ENCODE results near the gene LRRC51. TPM values are rescaled to one million over a fixed set of nuclear protein-coding genes. Genes with fewer than 3 reads are reported as not detected.

The LRRC51 gene
- total and polyA plus RNA-seq, 2 of the 8 experiments (the other 6 are each of a cell fraction or from before 2014, with no cell fraction given): 7.7 to 7.9 TPM

DNA sequence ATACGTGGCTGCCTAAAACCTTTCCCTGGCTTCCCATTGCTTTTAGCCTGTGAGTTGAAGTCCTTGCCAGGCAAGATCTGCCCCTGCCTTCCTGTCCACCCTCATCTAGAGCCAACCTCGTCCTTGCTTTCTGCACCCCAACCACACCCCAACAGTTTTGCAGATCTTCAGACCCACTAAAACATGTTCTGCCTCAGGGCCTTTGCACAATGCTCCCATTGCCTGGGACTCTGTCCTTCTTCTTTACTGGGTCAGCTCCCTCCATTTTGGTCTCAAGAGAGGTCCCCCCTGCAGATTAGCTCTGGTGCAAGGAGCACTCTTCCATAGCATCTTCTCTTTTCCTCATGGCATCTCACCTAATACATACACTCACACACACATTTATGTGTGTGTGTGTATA is 40.3 kb downstream of the LRRC51 start:
- no peaks in the 10 kb centered on the region for H3K79me1 ChIP-seq (ENCODE audit: low read depth, low read length)

More for the DNA sequence above, 40.3 kb downstream of the LRRC51 start:
- no peak overlapping the region for H4K5ac ChIP-seq (ENCODE audit: insufficient read length, low read depth, low read length)
- H4K20me1 ChIP-seq (replicated peaks in 1 of 2; ENCODE audit: control insufficient read depth in 1 of 2, insufficient read depth in 2 of 2, low read length in 2 of 2): no peaks in the 10 kb centered on the region
- no peak for DNase-seq (ENCODE audit: low read depth in 1 of 2, low spot score in 2 of 2)
- WGBS, 2 experiments (ENCODE audit: extremely low coverage in 1 of 2, insufficient coverage in 1 of 2, insufficient read length in 1 of 2, insufficient replicate concordance in 2 of 2, low coverage in 1 of 2, low lambda C conversion rate in 2 of 2, missing lambda C conversion rate in 1 of 2): 92% methylated on average over 2 of the region's 2 CpGs; no CpG with 5 or more reads in 1 of the 2 experiments
- H3K4me2 ChIP-seq (ENCODE audit: insufficient read depth in 1 of 2, low read depth in 2 of 2, low read length in 2 of 2): no peak overlapping the region
- no peak overlapping the region for H2BK12ac ChIP-seq (ENCODE audit: low read depth, low read length)
- no peak overlapping the region for H3K4me3 ChIP-seq (ENCODE audit: extremely low read depth in 1 of 4, insufficient read depth in 2 of 4, low read depth in 3 of 4, low read length in 4 of 4)
- no peak overlapping the region for H3K27ac ChIP-seq (ENCODE audit: low read depth, low read length)
- no peak overlapping the region for H3K23ac ChIP-seq (ENCODE audit: insufficient read length)
- no peak overlapping the region for H3K9ac ChIP-seq (replicated peaks in 1 of 4; ENCODE audit: extremely low read depth in 1 of 4, low read depth in 3 of 4, low read length in 3 of 4)
- no peak overlapping the region for H2BK120ac ChIP-seq (replicated peaks; ENCODE audit: low read depth, low read length)
- H2BK5ac ChIP-seq (ENCODE audit: low read depth, low read length): no peak overlapping the region
- peaks cover 0 to 7% (median 3%) of the 10 kb centered on the region in 4 experiments; a peak in 3 of 7 replicates for H3K27me3 ChIP-seq (replicated peaks in 1 of 4; ENCODE audit: control insufficient read depth in 3 of 4, extremely low read depth in 1 of 4, insufficient read depth in 3 of 4, low read length in 3 of 4)
- H2AFZ ChIP-seq (ENCODE audit: low read length): no peak overlapping the region
- no peak overlapping the region for H4K91ac ChIP-seq (replicated peaks; ENCODE audit: insufficient read length, low read length)
- H2BK15ac ChIP-seq (ENCODE audit: low read length): no peak overlapping the region
- no peak overlapping the region for H2BK20ac ChIP-seq (ENCODE audit: low read length)
- H3K9me3 ChIP-seq (ENCODE audit: insufficient read depth in 2 of 2, low read depth in 1 of 2, low read length in 1 of 2): peaks cover 0 to 5% of the 10 kb centered on the region in 2 experiments; a peak in 3 of 4 replicates
- no peaks in the 10 kb centered on the region for H3K23me2 ChIP-seq (ENCODE audit: low read depth, low read length)
- 0 out of 2 replicates have a peak overlapping the region, but pooled peaks have one; percentile 39 for H4K8ac ChIP-seq (ENCODE audit: extremely low read depth, insufficient read depth, low read length)
- ChIA-PET POLR2A (ENCODE audit: partially characterized antibody) (interaction anchor here (2.2 kb wide), 1 partner anchor 8 kb away, joined by 6 read pairs; the partner anchor contains the start of gene ANAPC15), CTCF (ENCODE audit: partially characterized antibody) (interaction anchor here (0.6 to 3.1 kb wide), 3 partner anchors 23 to 197 kb away, joined by 3 to 15 read pairs (median 3); no protein-coding TSS in a partner anchor)
- no peaks in the 10 kb centered on the region for H3K36me3 ChIP-seq (ENCODE audit: control insufficient read depth in 2 of 4, insufficient read depth in 4 of 4, low read length in 3 of 4)
- no peak overlapping the region for H2AK5ac ChIP-seq (ENCODE audit: low read depth, low read length)
- H3K18ac ChIP-seq (ENCODE audit: extremely low read depth, low read length): no peak overlapping the region
- H3K56ac ChIP-seq (replicated peaks; ENCODE audit: insufficient read length, low read depth, low read length): no peak overlapping the region
- FAIRE-seq: no peak
- no peak overlapping the region for H3K14ac ChIP-seq (ENCODE audit: insufficient read length)
- no peak for TF ChIP-seq RAD21 (IDR thresholded peaks at IDR 0.05 in 1 of 2, conservative IDR thresholded peaks at IDR 0.05 in 1 of 2; ENCODE audit: low read depth in 2 of 2, low read length in 2 of 2)
- TF ChIP-seq SP2 (IDR thresholded peaks at IDR 0.05; ENCODE audit: low read length): no peak
- TF ChIP-seq HDAC2 (IDR thresholded peaks at IDR 0.05; ENCODE audit: borderline replicate concordance in 1 of 2, low read depth in 2 of 2, low read length in 2 of 2): no peak
- no peak for TF ChIP-seq HDAC6 (IDR thresholded peaks at IDR 0.05; ENCODE audit: low read depth, low read length)
- TF ChIP-seq RNF2 (IDR thresholded peaks at IDR 0.05; ENCODE audit: borderline replicate concordance, low read depth, low read length, missing control alignments, poor library complexity, severe bottlenecking): no peak
- TF ChIP-seq EGR1 (IDR thresholded peaks at IDR 0.05; ENCODE audit: borderline replicate concordance, low read depth, low read length): no peak
- H3K4ac ChIP-seq (replicated peaks; ENCODE audit: insufficient read length, low read depth, low read length): no peak overlapping the region
- H3K4me1 ChIP-seq (replicated peaks in 1 of 4; ENCODE audit: control insufficient read depth in 3 of 4, insufficient read depth in 4 of 4, low read length in 3 of 4): no peaks in the 10 kb centered on the region
- H3K79me2 ChIP-seq (ENCODE audit: control insufficient read depth in 1 of 2, insufficient read depth in 2 of 2, low read length in 2 of 2): no peaks in the 10 kb centered on the region
